ENCODE data around the gene ROR1.

Gene ROR1

DNA sequence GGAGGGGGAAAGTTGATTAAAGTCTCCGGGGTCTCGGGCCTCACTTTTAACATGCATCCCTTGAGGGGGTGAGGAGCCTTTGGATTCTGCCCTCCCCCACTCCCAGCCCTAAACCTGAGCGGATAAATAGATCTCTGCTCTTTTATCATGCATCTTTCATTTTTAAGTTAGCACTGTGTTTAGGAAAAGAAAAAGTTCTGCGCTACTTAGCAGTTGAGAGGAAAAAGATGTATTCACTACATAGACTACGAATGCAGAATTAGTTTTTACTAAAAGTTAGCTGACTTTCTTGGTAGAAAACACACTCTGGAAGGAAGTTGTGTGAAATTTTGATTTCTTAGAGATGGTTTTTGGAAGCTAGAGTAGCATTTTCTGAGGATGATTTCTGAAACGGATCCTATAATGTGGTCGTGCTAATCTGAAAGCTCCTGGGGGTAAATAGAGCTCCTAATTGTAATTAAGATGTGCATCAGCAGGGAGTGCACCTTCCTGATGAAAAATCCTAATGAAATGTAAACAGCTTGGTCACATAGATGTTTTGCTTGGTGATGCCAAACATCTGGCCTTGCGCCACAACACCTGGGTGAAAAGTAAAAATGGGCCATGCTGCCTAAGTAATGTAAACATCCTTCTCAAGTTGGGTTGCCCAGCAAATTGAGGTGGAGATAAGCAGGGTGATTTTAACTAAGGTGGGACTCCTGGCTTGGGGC, 1.8 kb downstream of the ROR1 start:
- TF ChIP-seq, protein P1, sequence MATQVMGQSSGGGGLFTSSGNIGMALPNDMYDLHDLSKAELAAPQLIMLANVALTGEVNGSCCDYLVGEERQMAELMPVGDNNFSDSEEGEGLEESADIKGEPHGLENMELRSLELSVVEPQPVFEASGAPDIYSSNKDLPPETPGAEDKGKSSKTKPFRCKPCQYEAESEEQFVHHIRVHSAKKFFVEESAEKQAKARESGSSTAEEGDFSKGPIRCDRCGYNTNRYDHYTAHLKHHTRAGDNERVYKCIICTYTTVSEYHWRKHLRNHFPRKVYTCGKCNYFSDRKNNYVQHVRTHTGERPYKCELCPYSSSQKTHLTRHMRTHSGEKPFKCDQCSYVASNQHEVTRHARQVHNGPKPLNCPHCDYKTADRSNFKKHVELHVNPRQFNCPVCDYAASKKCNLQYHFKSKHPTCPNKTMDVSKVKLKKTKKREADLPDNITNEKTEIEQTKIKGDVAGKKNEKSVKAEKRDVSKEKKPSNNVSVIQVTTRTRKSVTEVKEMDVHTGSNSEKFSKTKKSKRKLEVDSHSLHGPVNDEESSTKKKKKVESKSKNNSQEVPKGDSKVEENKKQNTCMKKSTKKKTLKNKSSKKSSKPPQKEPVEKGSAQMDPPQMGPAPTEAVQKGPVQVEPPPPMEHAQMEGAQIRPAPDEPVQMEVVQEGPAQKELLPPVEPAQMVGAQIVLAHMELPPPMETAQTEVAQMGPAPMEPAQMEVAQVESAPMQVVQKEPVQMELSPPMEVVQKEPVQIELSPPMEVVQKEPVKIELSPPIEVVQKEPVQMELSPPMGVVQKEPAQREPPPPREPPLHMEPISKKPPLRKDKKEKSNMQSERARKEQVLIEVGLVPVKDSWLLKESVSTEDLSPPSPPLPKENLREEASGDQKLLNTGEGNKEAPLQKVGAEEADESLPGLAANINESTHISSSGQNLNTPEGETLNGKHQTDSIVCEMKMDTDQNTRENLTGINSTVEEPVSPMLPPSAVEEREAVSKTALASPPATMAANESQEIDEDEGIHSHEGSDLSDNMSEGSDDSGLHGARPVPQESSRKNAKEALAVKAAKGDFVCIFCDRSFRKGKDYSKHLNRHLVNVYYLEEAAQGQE (IDR thresholded peaks at IDR 0.05; ENCODE audit: insufficient read depth in 1 of 2, low read depth in 2 of 2, low read length in 2 of 2), result no peak
- TF ChIP-seq POLR2AphosphoS5 (IDR thresholded peaks at IDR 0.05; ENCODE audit: low read depth, low read length), result no peak
- no peak for TF ChIP-seq FOXP2 (optimal IDR thresholded peaks at IDR 0.05; ENCODE audit: borderline replicate concordance, extremely low read depth, extremely low read length, insufficient read depth)
- no peak for TF ChIP-seq SIN3A (IDR thresholded peaks at IDR 0.05; ENCODE audit: borderline replicate concordance, insufficient read depth, low read length)
- TF ChIP-seq TAF1 (IDR thresholded peaks at IDR 0.05; ENCODE audit: borderline replicate concordance, insufficient read depth, low read length), result no peak

DNA sequence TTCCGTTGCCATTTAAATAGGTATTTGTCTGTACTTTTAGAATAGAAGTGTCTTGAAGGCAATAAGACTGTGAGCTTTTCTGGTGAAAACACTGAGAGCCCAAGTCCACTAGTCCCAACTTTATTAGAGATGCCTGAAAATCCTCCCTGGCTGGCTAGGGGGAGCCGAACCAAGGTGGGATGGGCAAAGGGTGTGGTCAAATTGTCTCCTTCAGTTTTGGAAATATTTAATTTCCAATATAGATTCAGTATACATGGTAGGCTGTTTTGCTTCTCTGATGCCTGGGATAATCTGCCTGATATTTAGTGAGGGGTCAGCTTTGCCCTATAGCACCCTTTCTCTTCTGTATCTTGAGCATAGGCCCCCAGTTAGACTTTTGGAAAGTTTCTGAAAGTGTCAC, 3.5 kb downstream of the ROR1 start:
- TF ChIP-seq TAF1 (IDR thresholded peaks at IDR 0.05; ENCODE audit: borderline replicate concordance, insufficient read depth, low read length) (no peak), POLR2AphosphoS5 (IDR thresholded peaks at IDR 0.05; ENCODE audit: low read depth, low read length) (no peak), SIN3A (IDR thresholded peaks at IDR 0.05; ENCODE audit: borderline replicate concordance, insufficient read depth, low read length) (no peak), FOXP2 (optimal IDR thresholded peaks at IDR 0.05; ENCODE audit: borderline replicate concordance, extremely low read depth, extremely low read length, insufficient read depth) (no peak)
- TF ChIP-seq, protein P1 (IDR thresholded peaks at IDR 0.05; ENCODE audit: insufficient read depth in 1 of 2, low read depth in 2 of 2, low read length in 2 of 2), result no peak

DNA sequence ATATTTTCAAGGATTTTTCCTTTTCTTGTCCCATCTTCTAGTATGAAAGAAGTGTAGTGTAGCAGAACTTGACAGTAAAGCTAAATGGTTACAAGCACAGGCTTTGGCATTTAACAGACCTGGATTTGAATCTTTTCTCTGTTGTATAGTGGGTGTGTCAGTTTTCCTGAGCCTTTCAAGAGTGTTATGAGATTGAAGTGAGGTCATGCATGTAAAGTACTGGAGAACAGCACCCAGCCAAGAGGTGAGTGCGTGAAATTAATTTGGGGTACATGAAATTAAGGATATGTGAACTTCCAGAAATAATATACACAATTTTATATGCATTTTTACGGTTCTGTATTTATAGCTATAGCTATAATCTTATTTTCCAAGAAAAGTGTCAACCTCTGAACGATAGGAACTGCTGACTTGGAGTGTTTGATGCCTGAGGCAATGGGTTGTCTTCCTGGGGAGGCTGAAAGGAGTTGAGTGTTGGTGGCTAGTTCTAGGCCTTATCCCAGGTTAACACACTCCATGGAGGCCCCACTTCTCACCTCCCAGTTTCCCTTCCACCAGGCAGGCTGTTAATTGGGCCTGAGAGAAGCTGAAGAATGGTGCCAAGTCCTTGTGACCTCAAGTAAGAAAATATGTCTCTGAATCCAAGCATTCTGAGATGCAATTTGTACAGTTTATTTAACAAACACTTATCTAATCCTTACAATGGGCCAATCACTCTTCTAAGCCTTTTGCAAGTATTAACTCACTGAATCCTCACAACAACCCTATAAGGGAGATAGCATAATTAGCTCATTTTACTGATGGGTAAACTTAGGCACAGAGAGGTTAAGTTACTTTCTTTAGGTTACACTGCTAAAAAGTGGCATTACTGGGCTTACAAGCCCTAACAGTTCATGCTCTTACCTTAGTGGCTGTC, 4.4 kb downstream of the ROR1 start:
- TF ChIP-seq POLR2AphosphoS5 (IDR thresholded peaks at IDR 0.05; ENCODE audit: low read depth, low read length) (no peak), TAF1 (IDR thresholded peaks at IDR 0.05; ENCODE audit: borderline replicate concordance, insufficient read depth, low read length) (no peak), FOXP2 (optimal IDR thresholded peaks at IDR 0.05; ENCODE audit: borderline replicate concordance, extremely low read depth, extremely low read length, insufficient read depth) (no peak), SIN3A (IDR thresholded peaks at IDR 0.05; ENCODE audit: borderline replicate concordance, insufficient read depth, low read length) (no peak)
- TF ChIP-seq, protein P1 (IDR thresholded peaks at IDR 0.05; ENCODE audit: insufficient read depth in 1 of 2, low read depth in 2 of 2, low read length in 2 of 2), result no peak

DNA sequence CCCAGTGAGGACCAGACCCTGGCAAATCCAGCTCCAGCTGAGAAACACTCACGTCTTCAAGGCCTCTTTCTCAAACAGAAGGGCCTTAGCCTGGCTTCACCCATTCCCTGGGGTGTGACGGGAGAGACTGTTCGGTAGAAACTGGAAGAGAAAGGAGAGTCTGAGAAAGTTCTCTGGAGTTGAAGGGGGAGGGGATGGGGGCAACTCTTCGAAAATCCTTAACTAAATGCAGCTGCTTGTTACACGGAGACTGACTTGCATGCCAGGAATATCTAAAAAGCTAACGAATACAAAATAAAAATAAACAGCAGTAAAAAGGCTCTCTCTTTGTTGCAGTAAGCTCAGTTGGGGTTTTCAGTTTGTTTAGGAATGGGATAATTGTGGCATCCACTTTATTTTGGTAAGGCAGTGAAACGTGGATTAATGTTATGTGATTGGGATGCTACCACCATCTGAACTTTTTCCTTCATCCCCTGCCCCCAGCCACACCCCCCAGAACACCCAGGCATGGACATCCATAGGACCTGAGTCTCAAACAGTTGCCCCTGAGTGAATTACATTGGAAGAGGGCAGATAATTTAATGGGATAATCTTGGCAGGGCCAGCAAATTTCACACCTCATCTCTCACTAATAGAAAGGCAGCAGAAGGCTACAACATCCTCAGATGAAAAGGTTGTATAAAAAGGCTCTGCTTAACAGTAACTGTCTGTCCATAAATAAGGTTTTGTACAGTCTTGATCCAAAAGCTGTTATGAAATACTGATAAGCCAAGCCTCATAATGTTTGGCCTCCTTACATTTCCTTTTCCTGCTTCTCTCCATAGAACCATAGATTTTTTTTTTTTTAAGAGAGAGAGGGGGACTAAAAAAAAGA, 5.8 kb downstream of the ROR1 start:
- TF ChIP-seq SIN3A (IDR thresholded peaks at IDR 0.05; ENCODE audit: borderline replicate concordance, insufficient read depth, low read length), result no peak
- no peak for TF ChIP-seq FOXP2 (optimal IDR thresholded peaks at IDR 0.05; ENCODE audit: borderline replicate concordance, extremely low read depth, extremely low read length, insufficient read depth)
- TF ChIP-seq TAF1 (IDR thresholded peaks at IDR 0.05; ENCODE audit: borderline replicate concordance, insufficient read depth, low read length), result no peak
- TF ChIP-seq POLR2AphosphoS5 (IDR thresholded peaks at IDR 0.05; ENCODE audit: low read depth, low read length), result no peak

DNA sequence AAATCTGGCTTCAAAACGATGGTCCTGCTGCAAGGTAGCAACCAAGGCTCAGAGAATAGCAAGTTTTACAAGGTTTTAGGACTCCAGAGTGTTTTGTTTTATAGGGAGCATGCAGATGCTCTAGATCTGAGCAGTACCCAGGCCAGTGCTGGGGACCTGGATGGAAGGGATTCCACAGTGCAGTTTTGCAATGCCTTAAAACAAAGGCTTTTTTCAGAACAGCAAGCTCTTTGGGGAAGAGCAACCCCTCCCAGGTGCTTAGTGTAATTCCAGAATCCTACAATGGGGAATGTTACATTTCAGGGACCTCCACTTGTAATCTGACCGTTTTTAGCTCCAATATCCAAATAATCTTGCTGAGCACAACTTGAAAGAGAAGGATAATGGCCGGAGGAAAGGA, 6.7 kb downstream of the ROR1 start:
- TF ChIP-seq, protein P1 (IDR thresholded peaks at IDR 0.05; ENCODE audit: insufficient read depth in 1 of 2, low read depth in 2 of 2, low read length in 2 of 2), result no peak
- no peak for TF ChIP-seq TAF1 (IDR thresholded peaks at IDR 0.05; ENCODE audit: borderline replicate concordance, insufficient read depth, low read length)
- no peak for TF ChIP-seq FOXP2 (optimal IDR thresholded peaks at IDR 0.05; ENCODE audit: borderline replicate concordance, extremely low read depth, extremely low read length, insufficient read depth)
- TF ChIP-seq POLR2AphosphoS5 (IDR thresholded peaks at IDR 0.05; ENCODE audit: low read depth, low read length), result no peak
- no peak for TF ChIP-seq SIN3A (IDR thresholded peaks at IDR 0.05; ENCODE audit: borderline replicate concordance, insufficient read depth, low read length)
